ENCODE measurements around the gene ZC3H6. TPM values are rescaled to one million over a fixed set of nuclear protein-coding genes. Genes with fewer than 3 reads are reported as not detected.

Gene ZC3H6
- 1 to 10 TPM; 6.3 to 9.7 (median 8.1) TPM for polyA plus RNA-seq (ENCODE audit: insufficient read length in 4 of 4)

DNA sequence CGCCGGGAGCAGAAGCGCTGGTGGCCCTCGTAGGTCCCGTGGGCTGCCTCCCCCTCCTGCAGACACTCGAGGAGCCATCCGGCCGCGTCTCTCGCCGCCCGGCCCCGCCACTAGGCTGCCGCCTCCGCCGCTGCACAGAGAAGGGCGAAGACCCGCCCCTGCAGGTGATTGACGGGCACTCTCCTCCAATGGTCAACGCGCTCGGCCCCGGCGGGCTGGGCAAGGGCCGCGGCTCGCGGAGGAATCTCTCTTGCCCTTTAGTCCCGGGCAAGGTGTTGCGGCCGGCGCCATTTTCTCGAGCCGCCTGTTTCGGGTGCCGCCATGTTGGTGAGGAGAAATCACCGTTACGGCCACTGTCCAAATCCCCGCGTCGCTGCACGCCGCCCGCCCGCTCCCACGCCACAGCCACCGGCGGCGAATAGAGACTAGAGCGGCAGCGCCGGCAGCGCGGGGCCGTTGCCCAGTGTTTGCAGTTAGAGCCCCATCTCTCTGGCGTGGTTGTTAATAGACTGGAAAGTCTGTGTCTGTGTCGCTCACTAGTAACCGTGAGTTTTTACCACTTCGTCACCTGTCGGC, at the start of gene ZC3H6:
Gene ZC3H6, plus strand, starts transcription at position 287 of the 576 bp plus-strand sequence. CDS start 398 bp downstream, outside the sequence.
- DNase-seq (ENCODE audit: low read depth in 4 of 4, low spot score in 3 of 4): peak; percentile 93 to 98 (median 96)

- no peak for DNase-seq (ENCODE audit: low read depth in 4 of 4, low spot score in 3 of 4)
Measured at GRCh38 chr2:112229348-112229747, 46.0 kb upstream of the ZC3H6 start.

GRCh38 chr2:112230371-112230770, 45.0 kb upstream of the ZC3H6 start:
- no peak for DNase-seq (ENCODE audit: low read depth in 4 of 4, low spot score in 3 of 4)

GRCh38 chr2:112239862-112240261, 35.5 kb upstream of the ZC3H6 start:
- DNase-seq (ENCODE audit: low read depth in 4 of 4, low spot score in 3 of 4): no peak

DNA sequence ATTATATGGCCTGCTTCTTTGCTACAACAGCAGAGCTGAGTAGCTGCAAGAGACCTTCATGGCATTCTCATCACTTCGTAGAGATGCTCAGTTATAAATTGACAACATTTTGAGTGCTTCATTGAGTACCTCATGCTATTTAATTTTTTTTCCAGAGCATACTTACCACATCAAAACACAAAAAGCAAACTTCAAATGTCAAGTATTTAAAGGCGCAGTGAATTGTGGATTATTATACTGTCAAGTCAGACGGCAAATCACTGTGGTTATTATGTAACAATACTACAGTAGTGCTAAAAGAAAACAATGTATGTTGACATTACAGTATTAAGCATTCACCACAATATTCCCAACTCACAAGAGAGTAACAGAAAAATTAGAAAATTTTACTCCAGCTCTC, 33.0 kb upstream of the ZC3H6 start:
- DNase-seq (ENCODE audit: low read depth in 4 of 4, low spot score in 3 of 4): no peak

DNA sequence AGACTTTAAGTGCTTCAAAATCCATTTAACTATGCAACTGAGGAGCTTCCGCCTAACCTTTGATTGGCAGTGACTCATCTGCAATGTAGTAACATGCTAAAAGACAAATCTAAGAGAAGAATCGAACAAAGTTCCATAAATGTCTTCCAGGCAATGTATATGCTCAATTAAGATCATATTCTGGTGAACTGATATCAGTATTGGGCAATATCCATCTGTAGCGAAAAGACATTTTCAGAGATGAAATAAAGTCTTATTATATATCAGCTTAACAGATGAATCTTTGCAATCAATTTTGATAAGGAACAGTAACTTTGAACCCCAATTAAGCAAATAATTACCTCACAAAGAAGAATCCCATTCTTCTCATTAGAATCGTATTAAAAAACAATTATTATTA, 32.2 kb upstream of the ZC3H6 start:
- no peak for DNase-seq (ENCODE audit: low read depth in 4 of 4, low spot score in 3 of 4)

DNA sequence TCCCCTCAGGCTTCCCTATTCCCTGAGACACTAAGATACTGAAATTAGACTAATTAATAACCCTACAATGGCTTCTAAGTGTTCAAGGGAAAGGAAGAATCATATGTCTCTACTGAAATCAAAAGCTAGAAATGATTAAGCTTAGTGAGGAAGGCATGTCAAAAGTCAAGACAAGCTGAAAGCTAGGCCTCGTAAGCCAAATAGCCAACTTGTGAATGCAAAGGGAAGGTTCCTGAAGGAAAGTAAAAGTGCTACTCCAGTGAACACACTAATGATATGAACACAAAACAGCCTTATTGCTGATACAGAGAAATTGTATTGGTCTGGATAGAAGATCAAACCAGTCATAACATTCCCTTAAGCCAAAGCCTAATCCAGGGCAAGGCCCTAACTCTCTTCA, 30.5 kb upstream of the ZC3H6 start:
- no peak for DNase-seq (ENCODE audit: low read depth in 4 of 4, low spot score in 3 of 4)

DNA sequence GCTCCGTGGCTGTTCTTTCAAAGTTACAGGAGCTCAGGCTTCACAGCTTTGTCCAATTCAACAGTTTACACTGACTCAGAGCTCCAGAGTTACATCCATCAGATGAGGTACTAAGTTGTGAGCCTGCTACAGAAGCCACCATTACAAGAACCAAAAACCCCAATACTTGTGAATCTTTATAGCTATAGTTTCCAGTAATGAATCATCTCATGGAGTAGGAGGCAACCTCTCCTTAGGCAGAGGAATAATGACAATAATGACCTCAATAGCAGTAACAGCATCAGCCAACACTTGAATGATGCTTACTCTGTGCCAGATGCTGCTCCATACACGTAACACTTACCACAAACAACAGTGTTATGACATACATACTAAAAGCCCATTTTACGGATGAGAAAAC, 24.1 kb upstream of the ZC3H6 start:
- DNase-seq (ENCODE audit: low read depth in 4 of 4, low spot score in 3 of 4): no peak

GRCh38 chr2:112253261-112253815, 22.1 kb upstream of the ZC3H6 start:
- DNase-seq (ENCODE audit: low read depth in 4 of 4, low spot score in 3 of 4): no peak

DNA sequence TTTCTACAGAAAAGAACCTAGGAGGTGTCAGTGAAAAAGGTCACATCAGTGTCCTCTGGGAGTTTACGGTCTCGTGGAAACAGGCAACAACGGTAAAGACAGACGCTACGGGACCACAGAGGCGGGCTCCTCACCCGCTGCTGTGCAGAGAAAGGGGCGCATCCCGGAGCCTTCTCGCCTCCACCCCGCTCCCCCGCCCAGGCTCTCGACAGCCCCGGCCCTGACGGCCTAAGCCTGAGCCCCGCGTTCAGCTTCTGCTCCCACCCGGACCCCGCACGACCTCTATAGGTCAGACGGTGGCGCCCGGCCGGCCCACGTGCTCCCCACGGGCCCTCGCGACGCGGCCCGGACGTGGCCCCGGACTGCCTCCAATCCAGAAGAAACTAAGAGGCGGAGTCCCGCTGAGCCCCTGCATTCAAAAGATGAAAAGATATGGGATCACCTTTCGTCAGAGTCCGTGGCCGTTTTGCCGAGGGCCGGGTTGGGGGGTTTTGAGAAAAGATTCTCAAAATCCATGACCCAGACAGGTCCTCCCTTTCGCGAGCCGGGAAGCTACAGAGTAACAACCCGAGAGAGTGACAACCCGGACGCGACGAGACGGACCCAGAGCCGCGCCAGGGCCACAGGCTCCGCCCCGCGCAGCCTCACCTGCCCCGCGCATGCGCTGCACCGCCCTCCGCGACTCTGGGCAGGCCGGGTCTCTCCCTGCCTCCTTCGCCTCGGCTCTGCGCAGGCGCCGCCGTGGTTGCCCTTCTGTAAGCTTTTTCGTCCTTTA, 20.7 kb upstream of the ZC3H6 start, which contains the start of gene ZC3H8:
Gene ZC3H8, minus strand, starts transcription at position 577 of the 775 bp plus-strand sequence. Its CDS starts 61 bp downstream, at position 516.
- peak; percentile 80 to 83 (median 82) for DNase-seq (ENCODE audit: low read depth in 4 of 4, low spot score in 3 of 4)

- DNase-seq (ENCODE audit: low read depth in 4 of 4, low spot score in 3 of 4): no peak
Measured at GRCh38 chr2:112255875-112256274, 19.5 kb upstream of the ZC3H6 start.

GRCh38 chr2:112256654-112257053, 18.7 kb upstream of the ZC3H6 start:
- DNase-seq (ENCODE audit: low read depth in 4 of 4, low spot score in 3 of 4): no peak

GRCh38 chr2:112257575-112257974, 17.8 kb upstream of the ZC3H6 start:
- DNase-seq (ENCODE audit: low read depth in 4 of 4, low spot score in 3 of 4): no peak

GRCh38 chr2:112259509-112260294, 15.7 kb upstream of the ZC3H6 start:
- peak; percentile 54 to 72 (median 64) for DNase-seq (ENCODE audit: low read depth in 4 of 4, low spot score in 3 of 4)

DNA sequence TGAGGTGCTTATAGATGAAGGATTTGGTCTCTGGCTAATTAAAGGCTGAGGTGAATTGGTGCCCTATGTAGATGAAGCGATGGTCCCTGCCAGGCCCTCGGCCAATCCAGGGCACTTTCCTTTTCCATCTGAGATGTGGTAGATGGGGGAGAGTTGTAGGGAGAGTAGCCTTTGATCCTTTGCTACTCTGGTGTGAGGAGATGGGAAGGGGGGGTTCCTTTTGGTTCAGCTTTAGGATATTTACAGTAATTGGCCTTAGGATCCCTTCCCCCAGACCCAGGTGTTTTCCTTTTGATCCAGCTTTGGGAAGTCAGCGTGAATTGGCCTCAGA, 15.1 kb upstream of the ZC3H6 start:
- no peak for DNase-seq (ENCODE audit: low read depth in 4 of 4, low spot score in 3 of 4)

GRCh38 chr2:112262876-112263275, 12.5 kb upstream of the ZC3H6 start:
- no peak for DNase-seq (ENCODE audit: low read depth in 4 of 4, low spot score in 3 of 4)

- no peak for DNase-seq (ENCODE audit: low read depth in 4 of 4, low spot score in 3 of 4)
Measured at GRCh38 chr2:112268547-112268946, 6.8 kb upstream of the ZC3H6 start.

- DNase-seq (ENCODE audit: low read depth in 4 of 4, low spot score in 3 of 4): no peak
Measured at GRCh38 chr2:112272669-112273068, 2.7 kb upstream of the ZC3H6 start.

DNA sequence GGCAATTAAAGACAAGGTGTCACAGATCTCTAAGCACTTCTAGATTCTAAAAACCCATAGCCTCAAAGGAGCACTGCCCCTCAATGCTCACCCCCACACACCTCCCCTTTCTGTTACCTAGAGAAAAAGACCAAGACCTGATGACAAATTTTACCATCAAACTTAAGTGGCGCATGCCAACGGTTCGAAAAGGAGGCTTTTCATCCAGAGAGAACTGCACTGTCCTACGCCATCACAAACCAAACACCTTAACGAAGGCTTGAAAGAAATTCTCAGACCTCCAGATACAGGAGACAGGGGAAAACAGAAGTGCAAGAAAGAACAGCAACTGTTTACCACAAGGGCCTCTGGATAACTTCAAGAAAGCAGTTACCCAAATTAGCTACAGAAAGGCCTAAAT, 2.0 kb upstream of the ZC3H6 start:
- no peak for DNase-seq (ENCODE audit: low read depth in 4 of 4, low spot score in 3 of 4)

GRCh38 chr2:112275887-112276773, 733 bp downstream of the ZC3H6 start:
- peak in 3 of 4 donors; percentile 74 to 77 (median 74) for DNase-seq (ENCODE audit: low read depth in 4 of 4, low spot score in 3 of 4)
